Retina (tissue), 1 donor: ENCODE results near the gene CDH4.

Experiments
- DNase-seq: peaks from one replicate; pipeline ENCODE4 v3.0.0-alpha.2; 2016

The CDH4 gene

GRCh38 chr20:61730631-61731362 lies 478.7 kb downstream of the CDH4 start:
- DNase-seq, result no peak

GRCh38 chr20:61731363-61732181 lies 479.5 kb downstream of the CDH4 start:
- no peak for DNase-seq

GRCh38 chr20:61732511-61733210 lies 480.6 kb downstream of the CDH4 start:
- no peak for DNase-seq

DNA sequence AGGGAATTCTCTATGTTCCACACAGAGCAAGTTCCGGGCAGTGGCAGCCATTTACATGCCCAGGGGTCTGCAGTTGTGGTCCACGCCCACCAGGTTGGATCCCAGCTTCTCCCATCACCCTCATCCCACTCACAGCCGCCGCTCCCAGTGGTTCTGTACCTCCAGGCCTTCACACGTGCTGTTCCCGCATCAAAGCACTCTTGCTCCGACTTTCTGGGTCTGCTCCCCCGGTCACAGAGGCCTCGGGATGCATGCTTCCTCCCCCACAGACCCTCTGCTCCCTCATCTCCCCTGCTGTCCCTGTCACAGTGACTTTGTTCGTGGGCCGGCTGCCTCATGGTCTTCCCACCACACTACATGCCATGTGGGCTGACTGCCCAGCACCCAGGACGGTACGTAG lies 481.2 kb downstream of the CDH4 start:
- no peak for DNase-seq

DNA sequence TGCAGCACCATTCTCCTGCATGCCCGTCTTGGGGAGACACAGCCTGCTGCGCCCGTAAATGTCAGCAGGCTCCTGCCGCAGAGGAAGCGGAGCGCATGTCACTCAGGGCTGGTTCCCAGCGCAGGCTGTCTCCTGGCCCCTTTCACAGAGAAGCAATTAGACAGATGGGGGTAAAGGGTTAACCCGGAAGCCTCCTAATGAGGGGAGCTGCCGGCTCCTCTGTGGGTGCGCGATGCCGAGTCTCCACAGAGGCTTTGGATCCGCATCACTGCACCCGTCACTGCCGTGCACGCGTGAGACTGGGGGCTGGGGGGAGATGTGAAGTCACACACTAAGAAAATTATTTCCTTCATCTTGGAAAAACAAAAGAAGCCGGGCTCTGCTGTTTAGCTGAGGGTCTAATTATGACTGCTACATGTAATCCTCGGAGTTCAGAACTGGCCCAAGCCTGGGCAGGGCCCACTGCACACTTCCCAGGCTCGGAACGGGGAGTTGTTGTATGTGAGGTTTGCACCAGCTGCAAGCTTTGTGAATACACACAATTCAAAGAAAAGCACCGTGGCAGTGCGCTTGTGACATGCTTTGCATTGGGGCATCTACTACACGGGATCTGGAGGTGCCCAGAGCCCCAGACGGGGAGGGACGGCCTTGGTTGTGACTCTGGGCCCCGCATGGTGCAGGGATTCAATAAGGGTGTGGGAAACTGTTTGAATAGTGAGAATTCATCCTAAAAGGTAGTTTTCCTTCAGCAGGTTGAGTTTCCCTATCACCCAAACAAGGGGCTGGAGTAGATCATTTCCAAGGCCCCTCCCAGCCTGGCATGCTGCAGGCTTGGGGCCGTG lies 482.1 kb downstream of the CDH4 start:
- DNase-seq, result peak; percentile 90

GRCh38 chr20:61734733-61735502 lies 482.9 kb downstream of the CDH4 start:
- DNase-seq, result no peak

DNA sequence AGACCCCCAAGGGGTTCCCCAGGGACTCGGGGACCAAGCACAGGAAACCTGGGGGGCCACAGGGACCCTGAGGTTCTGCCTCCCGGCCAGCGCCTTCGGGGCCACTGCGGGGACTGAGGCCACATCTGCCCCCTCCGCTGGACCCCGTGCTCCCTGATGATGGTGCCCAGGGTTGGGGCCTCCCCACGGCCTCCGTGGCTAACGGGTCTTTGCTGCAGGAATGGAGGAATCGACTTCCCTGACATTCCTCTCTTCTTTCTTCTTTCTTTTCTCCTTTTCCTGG lies 483.4 kb downstream of the CDH4 start:
- DNase-seq, result no peak

DNA sequence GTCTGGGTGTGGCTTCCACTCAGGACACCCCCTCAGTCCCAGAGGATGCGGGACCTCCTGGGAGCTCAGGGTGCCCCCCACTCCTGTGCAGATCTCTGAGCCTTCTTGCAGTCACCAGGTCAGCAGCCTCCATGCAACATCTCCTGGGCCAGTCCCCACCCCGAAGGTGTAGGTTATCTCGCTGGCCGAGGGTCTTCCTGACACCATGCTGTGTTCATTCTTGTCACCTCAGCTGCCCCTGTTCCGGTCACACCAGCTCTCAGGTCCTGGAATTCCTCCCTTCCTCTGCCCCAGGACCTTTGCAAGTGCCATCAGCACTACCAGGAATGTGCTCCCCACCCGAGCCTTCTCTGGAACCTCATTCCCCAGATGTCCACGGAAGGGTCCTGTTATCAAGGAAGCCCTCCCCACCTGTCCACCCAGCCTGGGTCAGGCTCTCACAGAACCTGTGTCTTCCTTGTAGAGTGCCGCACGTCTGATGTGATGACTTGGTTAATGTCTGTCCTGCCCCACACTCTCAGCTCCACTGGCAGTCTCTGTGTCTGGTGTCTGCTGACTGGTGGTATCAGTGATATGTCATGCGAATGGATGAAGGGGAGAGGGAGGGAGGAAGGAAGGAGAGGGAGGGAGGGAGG lies 484.1 kb downstream of the CDH4 start:
- DNase-seq, result no peak

DNA sequence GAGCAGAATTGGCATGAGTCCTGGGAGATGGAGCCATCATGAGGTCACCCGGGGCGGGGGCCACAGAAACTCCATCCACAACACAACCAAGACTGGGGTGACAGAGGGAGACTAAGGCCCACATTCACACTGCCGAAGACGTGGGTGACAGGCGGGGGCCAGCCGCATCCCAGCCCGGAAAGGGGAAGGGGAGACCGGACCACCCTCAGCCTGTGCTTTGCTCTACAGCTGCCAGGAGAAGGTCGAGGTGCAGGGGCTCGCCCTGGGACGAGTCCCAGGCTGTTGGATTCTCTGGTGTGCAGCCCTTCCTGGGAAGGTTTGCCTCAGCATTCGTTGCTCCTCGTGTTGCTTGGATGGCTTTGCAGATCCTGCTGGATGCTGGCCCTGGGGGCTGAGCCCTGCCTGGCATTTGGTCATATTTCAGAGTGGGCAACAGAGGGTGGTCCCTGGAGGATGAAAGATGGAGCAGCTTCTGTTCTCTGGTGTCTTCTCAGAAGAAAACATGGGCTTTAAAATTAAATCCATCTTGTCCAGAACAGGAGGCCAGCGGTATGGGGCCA lies 484.8 kb downstream of the CDH4 start:
- DNase-seq, result no peak

DNA sequence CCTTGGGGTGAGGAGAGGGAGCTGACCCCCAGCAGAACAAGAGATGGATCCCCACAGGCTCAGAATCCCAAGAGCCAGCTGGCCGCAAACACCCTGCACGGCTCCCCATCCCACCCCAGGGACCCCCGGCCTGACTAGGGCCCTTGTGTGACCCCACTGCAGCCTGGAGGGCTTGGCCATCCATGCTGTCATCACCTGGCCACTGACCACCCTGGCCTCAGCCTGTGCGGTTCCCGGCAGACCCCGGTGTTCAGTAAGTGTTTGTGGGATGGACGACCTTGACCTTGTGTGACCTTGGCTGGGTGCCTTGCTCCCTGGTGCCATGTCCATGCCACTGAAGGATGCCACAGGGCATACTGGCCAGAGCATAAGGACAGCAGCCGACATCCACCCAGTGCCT lies 485.3 kb downstream of the CDH4 start:
- DNase-seq, result no peak

DNA sequence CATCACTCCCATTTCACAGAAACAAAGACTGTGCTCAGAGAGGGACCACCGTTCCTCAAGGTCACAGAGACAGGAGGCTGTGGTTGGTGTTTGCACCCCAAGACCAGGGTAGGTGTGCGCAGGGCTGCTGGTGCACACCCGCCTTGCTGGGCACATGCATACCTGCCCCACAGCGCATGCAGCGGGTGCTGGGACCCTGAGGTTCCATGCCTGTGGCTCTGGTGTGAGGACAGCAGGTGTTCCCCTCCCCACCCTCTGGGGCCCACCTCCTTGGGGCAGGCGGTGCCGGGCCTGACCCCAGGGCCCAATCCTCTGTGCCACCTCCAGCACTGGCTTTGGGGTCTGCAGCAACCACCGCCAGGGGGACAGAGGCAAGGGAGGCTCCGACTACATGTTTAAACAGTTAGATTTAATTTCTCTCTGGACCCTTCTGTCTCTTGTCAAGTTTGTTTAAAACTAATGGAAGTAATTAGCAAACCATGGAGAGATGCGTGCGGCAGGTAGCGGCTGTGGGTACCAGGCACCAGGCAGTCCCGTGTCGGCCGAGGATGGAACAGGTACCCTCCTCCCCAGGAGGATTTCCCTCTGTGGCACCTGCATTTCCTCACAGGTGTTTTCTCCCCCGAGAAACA lies 485.9 kb downstream of the CDH4 start:
- DNase-seq, result no peak

DNA sequence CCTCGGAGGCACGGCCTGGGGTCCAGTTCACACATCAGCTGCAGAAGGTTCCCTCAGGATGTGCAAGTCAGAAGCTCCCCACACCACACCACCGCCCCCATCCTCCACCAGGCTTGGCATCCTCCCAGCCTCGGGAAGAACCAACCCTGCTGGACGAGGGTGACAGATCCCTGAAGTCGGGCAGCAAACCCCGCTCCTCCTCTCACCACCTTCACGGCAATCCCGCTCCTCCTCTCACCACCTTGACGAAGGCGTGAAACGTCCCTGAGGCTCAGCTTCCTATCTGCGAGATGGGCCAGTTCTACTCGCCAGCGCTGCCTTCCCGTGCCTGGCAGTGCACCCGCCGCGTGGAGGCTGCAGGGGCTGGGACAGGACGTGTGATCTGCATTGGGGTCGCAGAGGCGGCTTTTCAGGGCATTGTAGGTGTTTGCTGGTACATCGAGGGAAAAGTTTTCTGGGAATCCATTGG lies 486.6 kb downstream of the CDH4 start:
- DNase-seq, result no peak

DNA sequence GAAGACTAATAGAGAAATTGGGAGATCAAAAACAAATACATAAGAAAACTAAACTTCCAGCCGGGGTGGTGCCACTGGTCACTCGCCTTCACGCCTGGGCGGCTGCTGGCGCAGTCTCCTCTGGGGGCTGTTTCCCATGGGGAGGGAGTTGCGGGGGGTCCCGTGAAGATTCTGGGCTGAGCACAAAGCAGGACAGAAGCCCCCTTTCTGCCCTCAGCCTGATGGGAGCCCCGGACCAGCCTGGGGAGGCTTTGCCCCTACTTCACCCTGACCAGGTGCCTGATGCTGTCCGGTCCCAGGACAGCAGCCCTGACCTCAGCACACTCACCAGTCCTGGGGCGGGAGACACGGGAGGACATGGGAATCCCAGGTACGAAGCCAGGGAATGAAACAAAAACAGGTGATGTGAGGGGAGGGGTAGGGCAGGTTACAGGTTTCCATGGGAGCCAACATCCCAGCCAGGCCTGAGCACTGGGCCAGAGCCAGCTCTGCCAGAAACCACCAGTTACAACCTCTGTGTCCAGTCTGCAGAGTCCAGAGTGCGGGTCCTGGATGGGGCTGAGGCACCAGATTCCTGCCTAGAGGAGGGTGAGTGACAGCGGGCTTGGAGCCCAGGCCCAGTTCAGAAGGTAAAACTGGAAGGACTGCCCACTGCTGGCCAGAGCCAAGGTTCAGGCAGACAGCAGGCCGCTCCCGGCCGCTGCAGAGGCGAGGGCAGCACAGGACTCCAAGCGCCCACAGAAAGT lies 487.2 kb downstream of the CDH4 start:
- DNase-seq, result no peak

DNA sequence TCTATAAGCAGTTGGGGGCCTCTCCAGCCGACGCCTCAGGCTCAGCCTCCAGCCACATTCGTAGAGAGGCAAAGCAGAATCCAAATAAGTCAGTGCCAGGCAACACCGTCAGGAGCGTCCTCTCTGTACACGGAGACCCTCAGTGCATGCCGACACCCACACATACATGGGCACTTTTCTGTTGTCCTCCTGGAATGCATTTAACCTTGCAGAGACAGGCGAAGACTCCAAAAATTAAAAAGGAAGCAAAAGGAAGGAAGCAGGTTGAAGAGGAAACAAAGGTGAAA lies 487.7 kb downstream of the CDH4 start:
- DNase-seq, result no peak

DNA sequence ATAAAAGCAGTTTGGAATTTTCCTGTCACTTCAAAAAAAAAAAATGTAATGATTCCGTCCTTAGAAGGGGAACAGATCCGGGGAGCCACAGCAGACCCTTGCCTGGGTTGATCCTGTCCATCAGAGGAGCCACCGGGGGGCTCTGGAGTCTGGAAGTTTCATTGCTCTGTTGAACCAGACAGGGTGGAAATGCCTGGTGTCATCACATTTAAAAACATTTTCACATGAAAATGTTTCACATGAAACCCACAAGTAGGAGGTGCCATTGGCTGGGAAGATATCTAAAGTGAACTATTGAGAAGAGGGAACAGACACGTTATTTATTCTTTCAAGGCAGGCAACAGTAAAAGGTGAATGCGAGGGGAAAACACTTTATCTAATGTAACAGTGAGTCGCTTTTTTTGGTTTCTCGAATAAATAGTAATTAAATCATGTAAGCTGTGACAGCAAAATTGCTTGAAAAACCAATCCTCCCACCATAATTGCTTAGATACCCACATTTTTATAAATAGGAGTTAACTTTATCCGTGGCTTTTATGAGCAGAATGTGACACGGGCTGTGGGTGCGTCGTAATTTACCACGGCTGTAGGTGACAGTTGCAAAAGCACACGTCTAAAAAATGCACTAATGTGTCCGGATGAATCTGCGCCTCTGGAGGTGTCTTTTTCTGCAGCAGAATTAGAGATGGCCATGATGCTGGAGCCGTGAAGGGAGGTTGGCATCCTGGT lies 490.2 kb downstream of the CDH4 start:
- DNase-seq, result no peak

DNA sequence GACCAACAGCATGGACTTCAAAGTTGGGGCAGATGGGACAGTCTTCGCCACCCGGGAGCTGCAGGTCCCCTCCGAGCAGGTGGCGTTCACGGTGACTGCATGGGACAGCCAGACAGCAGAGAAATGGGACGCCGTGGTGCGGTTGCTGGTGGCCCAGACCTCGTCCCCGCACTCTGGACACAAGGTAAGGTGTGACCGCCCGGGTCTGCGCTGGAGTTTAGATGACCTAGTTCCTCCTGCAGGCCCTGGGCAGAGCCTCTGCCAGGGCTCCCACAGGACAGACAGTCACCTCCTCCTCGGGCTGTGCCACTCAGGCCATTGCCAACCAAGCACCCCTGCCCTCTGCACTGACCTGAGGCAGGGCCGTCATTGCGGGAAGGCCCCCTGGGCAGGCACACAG lies 491.5 kb downstream of the CDH4 start:
- DNase-seq, result no peak

DNA sequence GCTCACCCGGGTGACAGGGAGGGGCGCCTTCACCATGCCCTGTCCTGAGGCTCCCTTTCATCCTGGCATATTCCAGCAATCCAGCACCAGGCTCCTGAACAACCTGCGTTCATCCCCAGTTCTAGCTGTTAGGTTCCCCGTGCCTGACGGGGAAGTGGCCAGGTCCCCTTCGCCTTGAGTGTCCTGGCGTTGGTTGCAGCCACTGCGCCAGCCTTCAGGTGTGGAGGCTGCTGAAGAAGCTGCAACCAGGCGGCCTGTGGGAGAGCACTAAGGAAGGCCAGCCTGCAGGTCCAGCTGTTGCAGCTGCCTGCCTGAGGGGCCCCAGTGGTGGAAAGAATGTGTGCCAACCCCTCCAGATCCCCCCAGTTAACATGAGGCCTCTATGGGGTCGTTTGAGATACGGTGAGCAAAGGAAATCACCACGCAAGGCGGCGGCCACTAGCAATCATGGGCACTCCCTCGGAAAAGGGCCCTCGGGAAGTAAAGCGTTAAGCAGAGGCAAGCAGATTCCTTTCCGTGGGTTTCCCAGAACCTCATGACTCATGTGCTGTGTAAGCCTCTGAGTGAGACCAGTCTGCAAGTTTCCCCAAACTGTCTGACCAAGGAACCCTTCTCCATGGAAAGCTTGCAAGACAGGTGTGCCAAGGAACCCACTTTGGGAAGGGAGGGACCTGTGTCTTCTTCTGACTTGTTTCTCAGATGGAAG lies 492.8 kb downstream of the CDH4 start:
- no peak for DNase-seq

DNA sequence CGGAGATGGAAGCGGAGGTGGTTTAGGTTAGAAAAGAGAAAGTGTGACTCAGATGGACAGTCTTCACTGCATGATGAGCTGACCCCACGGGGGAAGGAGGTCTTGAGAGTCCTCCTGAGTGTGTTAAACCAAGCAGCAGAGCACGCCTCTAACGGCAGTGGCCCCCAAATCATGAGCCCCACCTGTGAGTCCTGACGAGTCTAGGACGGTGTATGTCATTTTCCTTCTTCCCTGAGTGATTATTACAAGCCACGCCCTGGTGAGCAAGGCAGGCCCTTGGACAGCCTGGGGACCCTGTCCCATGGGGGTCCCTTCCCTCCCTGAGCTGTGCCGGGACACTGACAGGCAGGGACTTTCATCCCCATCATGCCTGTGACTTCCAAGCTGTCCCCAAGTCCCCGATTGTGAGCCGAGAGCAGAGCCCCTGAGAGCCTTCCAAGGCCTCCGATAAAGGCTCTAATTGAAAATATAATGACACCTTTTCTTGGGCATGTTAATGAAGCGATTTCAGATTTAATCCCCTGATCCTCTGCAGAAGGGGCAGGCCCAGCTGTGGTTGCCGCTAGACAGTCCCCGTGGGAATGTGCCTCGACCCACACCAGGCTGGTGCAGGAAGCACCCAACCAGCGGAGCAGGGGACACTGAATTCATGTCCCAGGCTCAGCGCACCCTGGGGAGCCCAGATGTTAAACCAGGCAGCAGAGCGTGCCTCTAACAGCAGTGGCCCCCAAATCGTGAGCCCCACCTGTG lies 493.5 kb downstream of the CDH4 start:
- DNase-seq, result no peak
